IPS DF 6.9 (cell line): ENCODE measurements around the gene FGD6.

Source experiments
- DNase-seq: peaks from one replicate; pipeline ENCODE4 v3.0.0-alpha.2; 2013; ENCODE audit warnings: low read depth, low spot score
- H3K27ac ChIP-seq: one replicate; pipeline ENCODE4 v1.5.1; 2013; ENCODE audit warnings: low read length, control low read depth
- H3K27me3 ChIP-seq: 2 replicates; pipeline ENCODE4 v1.6.1; 2013; ENCODE audit warnings: mild to moderate bottlenecking, low read length; ENCODE audit not compliant: control insufficient read depth, insufficient read depth
- H3K36me3 ChIP-seq: 2 replicates; pipeline ENCODE4 v1.6.1; 2013; ENCODE audit warnings: low read length; ENCODE audit not compliant: control insufficient read depth, insufficient read depth
- H3K4me1 ChIP-seq: 2 replicates; pipeline ENCODE4 v1.6.1; 2013; ENCODE audit warnings: low read length; ENCODE audit not compliant: control insufficient read depth, insufficient read depth
- H3K4me3 ChIP-seq: 2 replicates; pipeline ENCODE4 v1.5.1; 2013; ENCODE audit warnings: mild to moderate bottlenecking, low read length
- H3K9me3 ChIP-seq: 2 replicates; pipeline ENCODE4 v1.6.1; 2013; ENCODE audit warnings: low read length, inconsistent platforms; ENCODE audit not compliant: control insufficient read depth, insufficient read depth
- WGBS: extraction: QIAGEN DNeasy Blood & Tissue Kit; methylation state at CpG from one replicate; pipeline ENCODE4 v1.1.7; 2013; ENCODE audit warnings: mixed read lengths, missing lambda C conversion rate; ENCODE audit not compliant: insufficient read length, insufficient coverage; 5-methylcytosine and 5-hydroxymethylcytosine counted together

FGD6 gene

DNA sequence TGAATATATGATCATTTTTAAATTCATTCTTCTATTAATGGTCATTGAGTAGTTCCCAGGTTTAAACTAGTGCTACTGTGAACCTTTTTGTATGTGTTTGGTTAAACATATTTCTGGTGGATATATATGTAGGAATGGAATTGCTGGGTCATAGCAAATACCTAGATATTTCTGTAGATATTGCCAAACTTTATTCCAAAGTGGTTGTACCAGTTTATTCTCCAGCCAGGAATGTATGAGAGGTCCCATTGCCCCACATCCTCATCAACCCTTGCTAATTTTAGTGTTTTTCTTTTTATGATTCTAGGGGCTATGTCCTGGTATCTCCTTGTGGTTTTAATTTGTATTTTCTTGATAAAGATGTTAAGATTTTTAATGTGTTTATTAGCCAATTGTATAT is 3.5 kb upstream of the FGD6 start:
- Histone ChIP-seq H3K27me3 (no peaks in the 10 kb centered on the region), H3K4me3 (no peak overlapping the region), H3K36me3 (no peaks in the 10 kb centered on the region), H3K4me1 (peaks cover 1% of the 10 kb centered on the region; the same call in 1 of the 2 replicates), H3K27ac (no peak overlapping the region), H3K9me3 (no peaks in the 10 kb centered on the region)
- DNase-seq: no peak

DNA sequence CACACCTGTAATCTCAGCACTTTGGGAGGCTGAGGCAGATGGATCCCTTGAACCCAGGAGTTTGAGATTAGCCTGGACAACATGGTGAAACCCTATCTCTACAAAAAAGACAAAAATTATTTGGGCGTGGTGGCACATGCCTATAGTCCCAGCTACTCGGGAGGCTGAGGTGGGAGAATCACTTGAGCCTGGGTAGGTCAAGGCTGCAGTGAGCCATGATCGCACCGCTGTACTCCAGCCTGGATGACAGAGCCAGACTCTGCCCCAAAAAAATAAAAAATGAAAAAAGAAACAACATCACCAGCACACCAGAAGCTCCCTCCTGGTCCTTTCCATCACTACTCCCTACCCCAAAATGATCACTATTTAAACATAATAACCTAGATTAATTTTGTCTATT is 2.9 kb upstream of the FGD6 start:
- Histone ChIP-seq H3K36me3 (no peaks in the 10 kb centered on the region), H3K27me3 (no peaks in the 10 kb centered on the region)
- no CpG with 5 or more reads among the region's 4 CpGs for WGBS

DNA sequence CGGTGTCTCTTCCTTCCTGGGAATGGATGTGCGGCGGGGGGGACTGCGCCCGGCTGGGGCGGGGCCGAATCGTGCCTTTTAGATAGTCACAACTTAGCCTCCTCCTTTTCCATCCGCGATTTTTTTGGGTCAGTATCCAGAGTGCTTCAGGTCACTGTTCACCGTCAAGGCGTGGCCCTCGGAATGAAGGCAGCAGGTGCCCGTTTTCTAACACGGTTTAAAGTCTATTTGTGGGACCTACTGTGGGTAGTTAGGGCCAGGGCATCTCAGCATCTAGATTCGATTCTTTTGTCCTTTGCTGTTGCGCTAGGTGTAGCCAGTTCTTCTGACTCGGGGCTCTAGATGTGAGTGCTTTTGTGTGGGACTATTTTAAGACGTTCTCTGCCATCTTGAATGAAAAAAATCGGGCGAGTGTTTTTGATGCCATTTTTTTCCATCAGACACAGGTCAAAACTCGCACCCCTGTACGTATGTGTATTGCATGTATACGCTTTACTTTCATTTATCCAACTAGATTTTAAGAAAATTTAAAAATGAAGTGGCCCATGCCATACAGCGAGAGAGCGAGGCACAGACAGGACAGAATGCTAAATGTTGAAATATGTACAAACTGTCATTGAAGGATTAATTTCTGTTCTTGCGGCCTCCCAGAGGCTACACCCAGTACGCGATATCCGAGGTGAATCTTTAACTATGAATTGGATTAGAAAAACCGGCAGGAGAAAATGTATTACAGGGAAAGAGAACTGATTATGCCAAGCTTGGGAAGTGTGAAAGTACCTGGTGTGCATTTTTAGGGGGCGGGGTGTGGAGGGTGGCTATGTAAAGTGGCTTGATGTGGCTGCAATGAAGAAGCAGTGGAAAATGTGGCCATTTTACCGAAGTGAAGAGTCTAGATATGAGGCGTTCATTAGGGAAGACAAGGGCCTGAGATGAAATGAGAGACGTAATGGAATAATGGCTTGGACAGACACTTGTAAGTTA is 1.2 kb upstream of the FGD6 start:
- no CpG with 5 or more reads among the region's 35 CpGs for WGBS
- H3K27me3 ChIP-seq: no peaks in the 10 kb centered on the region
- peaks cover 1% of the 10 kb centered on the region for H3K4me1 ChIP-seq
- DNase-seq: no peak
- peak overlapping the region; percentile 60; the same call in 1 of the 2 replicates for H3K4me3 ChIP-seq
- no peaks in the 10 kb centered on the region for H3K36me3 ChIP-seq
- H3K9me3 ChIP-seq: no peaks in the 10 kb centered on the region
- H3K27ac ChIP-seq: no peak overlapping the region

More for the DNA sequence above, 2.9 kb upstream of the FGD6 start:
- Histone ChIP-seq H3K27ac (no peak overlapping the region), H3K4me1 (peaks cover 1% of the 10 kb centered on the region; the same call in 1 of the 2 replicates), H3K4me3 (no peak overlapping the region), H3K9me3 (no peaks in the 10 kb centered on the region)
- DNase-seq: no peak

DNA sequence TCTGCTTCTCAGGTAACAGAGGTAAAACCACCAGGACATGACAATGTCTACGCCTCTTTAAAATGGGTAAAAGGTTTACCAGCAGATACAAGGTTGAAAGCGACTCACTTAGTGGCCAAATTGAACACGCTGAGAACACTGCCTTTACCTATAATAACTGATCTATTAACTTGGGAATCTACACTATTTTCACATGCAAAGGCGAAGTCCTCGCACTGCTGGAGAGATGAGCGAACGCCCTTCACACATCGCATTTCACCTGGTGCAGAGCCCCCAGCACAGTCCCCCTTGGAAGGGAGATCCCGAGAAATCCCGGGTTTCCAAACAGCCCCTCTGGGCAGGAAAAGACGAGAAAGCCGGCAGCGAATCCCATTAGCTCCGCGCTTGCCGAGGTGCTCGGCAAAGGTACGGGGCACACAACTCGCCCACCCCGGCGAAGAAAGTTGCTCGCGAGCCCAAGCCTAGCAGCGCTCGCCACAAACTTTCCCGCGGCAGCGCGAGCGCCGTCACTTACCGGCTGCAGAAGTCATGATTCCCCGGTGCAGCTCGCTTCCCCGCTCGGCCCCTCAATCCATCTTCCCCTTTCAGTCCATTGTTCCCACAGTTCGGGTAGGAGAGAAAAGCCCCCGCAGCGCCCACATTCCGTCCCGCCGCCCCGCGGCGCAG is 423 bp downstream of the FGD6 start:
- no CpG with 5 or more reads among the region's 45 CpGs for WGBS
- Histone ChIP-seq H3K27me3 (no peaks in the 10 kb centered on the region), H3K4me3 (peak overlapping the region; percentile 91), H3K4me1 (peaks cover 1% of the 10 kb centered on the region), H3K9me3 (no peaks in the 10 kb centered on the region), H3K36me3 (no peaks in the 10 kb centered on the region), H3K27ac (no peak overlapping the region)
- no peak for DNase-seq

DNA sequence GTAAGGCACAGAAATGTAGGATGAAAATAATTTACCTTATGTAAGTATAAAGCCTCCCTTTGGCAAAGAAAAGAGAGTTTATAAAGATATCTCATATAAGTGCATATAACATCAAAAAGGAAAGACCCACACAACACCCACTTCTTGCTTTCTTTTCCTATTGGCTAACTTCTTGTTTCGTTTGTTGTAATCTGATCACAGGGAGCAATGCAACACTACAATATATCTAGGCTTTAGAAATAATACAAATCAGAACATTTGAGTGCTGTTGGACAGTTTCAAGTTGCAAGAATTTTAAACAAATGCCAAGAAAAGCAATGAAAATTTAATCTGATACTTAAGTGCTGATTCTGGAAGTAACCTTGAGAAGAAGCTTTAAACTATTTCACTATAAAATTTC is 1.3 kb downstream of the FGD6 start:
- no peak for DNase-seq
- peak overlapping the region; percentile 91; the same call in 1 of the 2 replicates for H3K4me3 ChIP-seq
- no peaks in the 10 kb centered on the region for H3K9me3 ChIP-seq
- no peaks in the 10 kb centered on the region for H3K36me3 ChIP-seq
- no peak overlapping the region for H3K27ac ChIP-seq
- no peaks in the 10 kb centered on the region; the same call in 1 of the 2 replicates for H3K4me1 ChIP-seq
- WGBS: no CpG with 5 or more reads among the region's 1 CpG
- H3K27me3 ChIP-seq: no peaks in the 10 kb centered on the region

DNA sequence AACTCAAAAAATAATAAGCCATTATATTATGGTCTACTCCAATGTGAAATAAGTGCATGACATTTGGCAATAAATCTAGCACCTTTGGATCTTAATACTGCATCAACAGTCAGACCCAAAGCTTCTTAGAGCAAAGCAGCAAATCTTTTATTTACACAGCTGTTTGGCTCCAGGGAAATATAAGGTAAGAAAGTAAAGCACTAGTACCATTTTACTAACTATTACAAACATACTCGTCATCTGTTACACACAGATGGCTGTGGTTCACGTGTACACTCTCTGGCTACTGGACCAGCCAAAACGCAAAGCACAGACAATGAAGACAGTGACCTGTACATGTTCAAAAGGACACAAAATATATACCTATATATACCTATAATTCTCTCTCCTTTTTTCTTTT is 2.8 kb downstream of the FGD6 start:
- H3K36me3 ChIP-seq: no peaks in the 10 kb centered on the region
- H3K27ac ChIP-seq: no peak overlapping the region
- no peak for DNase-seq
- no peaks in the 10 kb centered on the region for H3K9me3 ChIP-seq
- no CpG with 5 or more reads among the region's 3 CpGs for WGBS
- no peak overlapping the region for H3K4me3 ChIP-seq
- no peaks in the 10 kb centered on the region; the same call in 1 of the 2 replicates for H3K4me1 ChIP-seq
- H3K27me3 ChIP-seq: no peaks in the 10 kb centered on the region

DNA sequence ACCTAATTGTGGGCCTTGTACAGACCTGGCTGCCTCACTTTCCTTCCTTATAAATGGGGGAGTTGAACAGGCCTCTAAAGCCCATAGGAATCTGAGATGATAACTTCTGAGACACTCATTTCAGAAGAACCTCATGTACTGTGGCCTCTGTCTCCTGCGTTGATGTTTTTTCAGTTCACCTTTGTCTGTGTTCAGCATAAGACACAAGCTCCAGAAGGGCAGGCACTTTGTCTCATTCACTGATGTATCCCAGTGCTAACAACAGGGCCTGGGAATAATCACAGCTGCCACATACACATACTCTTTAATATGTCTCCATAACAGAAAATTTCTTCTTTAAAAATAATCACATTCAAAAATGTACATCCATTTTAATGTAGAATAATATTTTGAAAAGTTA is 3.3 kb downstream of the FGD6 start:
- Histone ChIP-seq H3K9me3 (no peaks in the 10 kb centered on the region), H3K36me3 (no peaks in the 10 kb centered on the region), H3K27ac (no peak overlapping the region), H3K27me3 (no peaks in the 10 kb centered on the region), H3K4me1 (no peaks in the 10 kb centered on the region; the same call in 1 of the 2 replicates), H3K4me3 (no peak overlapping the region)
- no peak for DNase-seq
- no CpG with 5 or more reads among the region's 1 CpG for WGBS

DNA sequence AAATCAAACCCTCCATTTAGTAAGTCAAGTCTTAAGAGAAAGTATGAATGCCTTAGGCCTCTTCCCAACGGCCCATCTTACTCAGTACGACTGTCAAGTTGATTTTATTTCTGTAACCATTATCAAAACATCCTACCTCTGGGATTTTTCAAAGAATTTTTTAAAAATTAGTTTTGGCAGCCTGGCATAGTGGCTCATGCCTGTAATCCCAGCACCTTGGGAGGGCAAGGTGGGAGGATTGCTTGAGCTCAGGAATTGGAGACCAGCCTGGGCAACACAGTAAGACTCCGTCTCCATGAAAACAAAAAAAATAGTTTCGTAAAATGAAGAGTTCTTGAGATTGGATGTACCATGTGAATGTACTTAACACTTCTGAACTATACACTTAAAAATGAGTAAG is 4.1 kb downstream of the FGD6 start:
- Histone ChIP-seq H3K36me3 (no peaks in the 10 kb centered on the region), H3K4me1 (peaks cover 2% of the 10 kb centered on the region), H3K27ac (no peak overlapping the region), H3K27me3 (no peaks in the 10 kb centered on the region), H3K4me3 (no peak overlapping the region), H3K9me3 (no peaks in the 10 kb centered on the region)
- DNase-seq: no peak
- no CpG with 5 or more reads among the region's 4 CpGs for WGBS

DNA sequence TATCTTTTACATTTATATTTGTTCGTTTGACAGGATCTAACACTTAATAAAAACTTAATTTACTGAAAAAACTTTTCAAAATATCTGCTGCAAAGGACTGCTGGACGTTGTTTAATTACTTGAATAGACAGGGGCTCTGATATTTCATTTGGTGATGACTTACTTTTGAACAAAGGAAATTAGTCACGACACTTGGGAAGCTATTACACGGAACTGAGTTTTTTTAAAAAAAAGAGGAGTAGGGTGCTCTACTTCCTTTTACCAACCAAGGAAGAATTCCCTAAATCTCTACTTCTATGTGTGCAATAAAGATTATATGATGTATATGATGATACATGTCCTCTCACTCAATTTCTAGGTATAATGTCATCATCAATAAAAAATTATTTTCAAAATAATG is 4.7 kb downstream of the FGD6 start:
- peaks cover 4% of the 10 kb centered on the region for H3K4me1 ChIP-seq

DNA sequence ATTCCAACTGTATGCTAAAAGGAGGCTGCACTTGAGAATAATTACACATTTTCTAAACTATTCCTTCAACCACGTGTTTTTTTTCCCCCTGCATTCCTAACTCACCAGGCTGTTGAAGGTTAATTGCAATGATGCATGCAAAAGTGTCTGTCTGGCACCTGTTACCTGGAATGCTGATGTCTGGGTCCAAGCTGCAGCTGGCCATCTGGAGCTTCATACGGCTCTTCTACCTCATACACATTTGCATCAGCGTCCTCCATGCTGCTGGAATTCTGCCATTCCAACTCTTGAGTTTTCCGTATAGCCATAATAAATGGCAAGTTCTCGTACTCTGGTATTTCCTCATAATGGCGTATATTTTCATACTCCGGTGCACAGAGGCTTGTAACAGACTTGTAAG is 8.6 kb downstream of the FGD6 start:
- H3K27ac ChIP-seq: no peak overlapping the region
- H3K4me1 ChIP-seq: peaks cover 8% of the 10 kb centered on the region
- no peaks in the 10 kb centered on the region for H3K9me3 ChIP-seq
- H3K36me3 ChIP-seq: no peaks in the 10 kb centered on the region; the same call in 1 of the 2 replicates
- H3K4me3 ChIP-seq: no peak overlapping the region
- no peak for DNase-seq
- no CpG with 5 or more reads among the region's 7 CpGs for WGBS
- no peaks in the 10 kb centered on the region for H3K27me3 ChIP-seq

More for the DNA sequence above, 4.7 kb downstream of the FGD6 start:
- no peak for DNase-seq
- no peaks in the 10 kb centered on the region for H3K9me3 ChIP-seq
- no peak overlapping the region for H3K27ac ChIP-seq
- no CpG with 5 or more reads among the region's 4 CpGs for WGBS
- H3K27me3 ChIP-seq: no peaks in the 10 kb centered on the region
- no peaks in the 10 kb centered on the region; the same call in 1 of the 2 replicates for H3K36me3 ChIP-seq
- H3K4me3 ChIP-seq: no peak overlapping the region
